Right atrium auricular region (tissue), 2 donors: Measurements from ENCODE around the gene ARHGAP27. TPM values are rescaled to one million over a fixed set of nuclear protein-coding genes. Genes with fewer than 3 reads are reported as not detected.
A peak's percentile ranks its signal among the peaks of the same experiment; 100 is the strongest.

Experiments
- DNase-seq: peaks from one replicate; pipeline ENCODE4 v3.0.0-alpha.2; 2019; ENCODE audit warnings: low spot score
- H3K27ac ChIP-seq, 2 donors: fragments of 200-600 bp; sonication (generic); 1 replicate in 1 of 2; 2 replicates in 1 of 2; pipeline ENCODE4 v1.5.1; 2016 to 2019
- H3K27me3 ChIP-seq, 2 donors: fragments of 200-600 bp; sonication (generic); one replicate each; pipeline versions ENCODE4 v1.5.1 to v1.6.0; 2017 to 2019
- H3K36me3 ChIP-seq: fragments of 200-600 bp; sonication (generic); one replicate; pipeline ENCODE4 v1.5.1; 2016
- H3K4me1 ChIP-seq, 2 donors: fragments of 200-600 bp; sonication (generic); one replicate each; pipeline versions ENCODE4 v1.5.1 to v1.6.0; 2017 to 2019
- H3K4me3 ChIP-seq, 2 donors: fragments of 200-600 bp; sonication (generic); 1 replicate in 1 of 2; 2 replicates in 1 of 2; pipeline ENCODE4 v1.5.1; 2017 to 2019; ENCODE audit warnings: mild to moderate bottlenecking in 1 of 2, moderate library complexity in 1 of 2
- H3K9me3 ChIP-seq, 2 donors: fragments of 200-600 bp; sonication (generic); one replicate each; pipeline ENCODE4 v1.5.1; 2019
- total RNA-seq, 2 donors: library from RNA; depleted of rRNA; stranded (reverse); fragments of >200 nt; gene quantifications; one replicate each; pipeline ENCODE4 v1.1.0, GENCODE V29; 2016
- TF ChIP-seq, protein P1 (sequence below), 2 donors: fragments of 200-600 bp; sonication (generic); IDR thresholded peaks; one replicate each; pipeline ENCODE4 v1.5.1; 2019; ENCODE audit warnings: antibody characterized with exemption in 2 of 2

ARHGAP27 gene
- total RNA-seq, 2 donors from 2014 or later = 18.9 to 21.9 TPM

GRCh38 chr17:45430738-45431530, 1.7 kb downstream of the ARHGAP27 start:
- H3K36me3 ChIP-seq = peaks cover 4% of the 10 kb centered on the region
- H3K9me3 ChIP-seq = no peaks in the 10 kb centered on the region
- TF ChIP-seq, protein P1, sequence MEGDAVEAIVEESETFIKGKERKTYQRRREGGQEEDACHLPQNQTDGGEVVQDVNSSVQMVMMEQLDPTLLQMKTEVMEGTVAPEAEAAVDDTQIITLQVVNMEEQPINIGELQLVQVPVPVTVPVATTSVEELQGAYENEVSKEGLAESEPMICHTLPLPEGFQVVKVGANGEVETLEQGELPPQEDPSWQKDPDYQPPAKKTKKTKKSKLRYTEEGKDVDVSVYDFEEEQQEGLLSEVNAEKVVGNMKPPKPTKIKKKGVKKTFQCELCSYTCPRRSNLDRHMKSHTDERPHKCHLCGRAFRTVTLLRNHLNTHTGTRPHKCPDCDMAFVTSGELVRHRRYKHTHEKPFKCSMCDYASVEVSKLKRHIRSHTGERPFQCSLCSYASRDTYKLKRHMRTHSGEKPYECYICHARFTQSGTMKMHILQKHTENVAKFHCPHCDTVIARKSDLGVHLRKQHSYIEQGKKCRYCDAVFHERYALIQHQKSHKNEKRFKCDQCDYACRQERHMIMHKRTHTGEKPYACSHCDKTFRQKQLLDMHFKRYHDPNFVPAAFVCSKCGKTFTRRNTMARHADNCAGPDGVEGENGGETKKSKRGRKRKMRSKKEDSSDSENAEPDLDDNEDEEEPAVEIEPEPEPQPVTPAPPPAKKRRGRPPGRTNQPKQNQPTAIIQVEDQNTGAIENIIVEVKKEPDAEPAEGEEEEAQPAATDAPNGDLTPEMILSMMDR (IDR thresholded peaks at IDR 0.05) = no peak
- H3K27ac ChIP-seq = peak overlapping the region in 1 of 2 donors; percentile 65
- no peak for DNase-seq
- H3K4me3 ChIP-seq = peak overlapping the region; percentile 44 to 61
- peaks cover 0 to 60% of the 10 kb centered on the region in 2 donors for H3K4me1 ChIP-seq
- peaks cover 9 to 11% of the 10 kb centered on the region in 2 donors for H3K27me3 ChIP-seq

DNA sequence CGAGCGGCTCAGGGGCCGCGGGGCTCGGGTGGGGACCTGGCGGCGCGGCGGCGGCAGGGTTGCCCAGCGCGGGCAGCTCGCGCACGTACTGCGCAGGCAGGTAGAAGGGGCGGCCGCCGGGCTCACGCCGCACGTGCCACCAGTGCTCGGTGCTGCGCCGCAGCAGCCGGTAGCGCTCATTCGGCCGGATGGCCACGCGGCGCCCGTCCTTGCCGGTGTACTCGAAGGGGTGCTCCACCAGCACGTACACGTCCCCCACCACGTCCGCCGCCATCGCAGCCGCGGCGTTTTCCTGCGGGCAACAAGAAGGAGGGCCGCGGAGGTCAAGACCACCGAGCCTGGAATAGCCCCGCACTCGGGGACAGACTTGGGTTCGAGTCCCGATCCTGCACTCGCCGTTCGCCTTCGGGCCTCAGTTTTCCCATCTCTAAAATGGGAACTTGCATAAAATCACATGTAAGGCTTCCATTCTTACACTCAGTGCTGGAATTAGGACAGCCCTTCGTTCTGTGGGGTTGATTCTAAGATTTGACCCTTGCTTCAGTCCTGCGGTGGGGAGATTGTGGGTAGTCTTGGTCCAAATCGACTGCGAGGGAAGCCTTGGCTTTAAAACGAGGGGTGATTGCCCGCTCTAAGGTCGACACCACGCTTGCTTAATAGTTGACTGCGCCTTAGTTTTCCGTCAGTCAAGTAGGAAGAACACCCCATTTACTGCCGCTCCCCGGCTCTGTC, 2.5 kb downstream of the ARHGAP27 start:
- Histone ChIP-seq H3K27ac (no peak overlapping the region), H3K4me3 (peak overlapping the region in 1 of 2 donors; percentile 61), H3K4me1 (peaks cover 0 to 67% of the 10 kb centered on the region in 2 donors), H3K9me3 (no peaks in the 10 kb centered on the region), H3K36me3 (no peaks in the 10 kb centered on the region), H3K27me3 (peaks cover 9 to 11% of the 10 kb centered on the region in 2 donors)
- TF ChIP-seq, protein P1 (IDR thresholded peaks at IDR 0.05) = no peak
- no peak for DNase-seq

GRCh38 chr17:45429339-45430005, 3.2 kb downstream of the ARHGAP27 start:
- Histone ChIP-seq H3K9me3 (no peaks in the 10 kb centered on the region), H3K36me3 (no peaks in the 10 kb centered on the region), H3K27me3 (peaks cover 9 to 11% of the 10 kb centered on the region in 2 donors), H3K4me3 (no peak overlapping the region), H3K27ac (no peak overlapping the region), H3K4me1 (peaks cover 0 to 69% of the 10 kb centered on the region in 2 donors)
- DNase-seq = no peak
- TF ChIP-seq, protein P1 (IDR thresholded peaks at IDR 0.05) = no peak

DNA sequence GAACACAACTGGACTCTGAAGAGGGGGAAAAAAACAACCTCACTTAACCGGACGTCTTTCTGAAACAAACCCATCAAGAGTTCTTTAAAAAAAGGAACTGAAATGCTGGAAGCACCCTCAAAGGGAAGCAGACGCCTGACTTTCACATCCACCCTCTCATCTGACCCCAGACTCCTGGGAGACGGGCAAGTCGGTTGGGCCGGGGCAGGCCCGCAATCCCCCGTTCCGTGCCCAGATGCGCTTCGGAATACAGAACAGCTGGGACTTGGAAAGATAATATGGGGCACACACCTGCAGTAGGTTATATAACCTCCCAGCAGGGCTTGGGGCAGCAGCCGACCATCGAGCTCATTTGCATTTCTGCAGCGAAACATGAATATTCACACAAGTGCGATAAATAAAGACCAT, 3.7 kb downstream of the ARHGAP27 start:
- no peaks in the 10 kb centered on the region for H3K36me3 ChIP-seq
- peaks cover 9 to 11% of the 10 kb centered on the region in 2 donors for H3K27me3 ChIP-seq
- no peak overlapping the region for H3K27ac ChIP-seq
- H3K9me3 ChIP-seq = no peaks in the 10 kb centered on the region
- no peak overlapping the region for H3K4me3 ChIP-seq
- DNase-seq = no peak
- peaks cover 0 to 74% of the 10 kb centered on the region in 2 donors for H3K4me1 ChIP-seq
- TF ChIP-seq, protein P1 (IDR thresholded peaks at IDR 0.05) = no peak

DNA sequence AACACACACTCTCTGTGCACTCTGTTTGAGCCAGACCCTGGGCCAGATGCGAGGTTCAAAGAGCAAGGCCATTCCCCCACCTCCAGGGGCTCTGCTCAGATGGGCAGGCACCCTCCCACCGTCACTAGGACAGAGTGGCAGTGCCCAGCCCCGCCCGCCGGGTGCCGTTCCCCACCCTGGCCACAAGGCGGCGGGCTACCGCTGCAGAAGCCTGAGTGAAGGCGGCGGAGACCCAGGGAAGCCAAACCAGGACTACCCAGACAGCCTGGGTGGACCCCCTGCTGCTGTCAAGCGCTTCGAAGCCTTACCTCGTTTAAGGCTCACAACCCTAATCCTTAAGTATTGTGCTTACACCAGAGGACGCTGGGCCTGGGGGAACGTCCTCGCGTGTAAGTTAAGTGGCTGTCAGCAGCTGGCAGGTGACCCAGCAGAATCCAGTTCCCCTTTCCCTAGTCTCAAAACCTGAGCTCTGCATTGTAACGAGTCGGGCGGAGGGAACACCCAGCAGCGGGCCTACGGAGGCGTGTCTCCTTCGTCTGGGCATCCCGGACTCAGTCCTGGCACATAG, 4.5 kb downstream of the ARHGAP27 start:
- H3K27me3 ChIP-seq = peaks cover 9 to 11% of the 10 kb centered on the region in 2 donors
- peak overlapping the region in 1 of 2 donors; percentile 1 for H3K4me3 ChIP-seq
- DNase-seq = peak; percentile 72
- H3K36me3 ChIP-seq = no peaks in the 10 kb centered on the region
- no peaks in the 10 kb centered on the region for H3K9me3 ChIP-seq
- H3K27ac ChIP-seq = peak overlapping the region in 1 of 2 donors; percentile 0
- TF ChIP-seq, protein P1 (IDR thresholded peaks at IDR 0.05) = peak; percentile 99
- peaks cover 0 to 71% of the 10 kb centered on the region in 2 donors for H3K4me1 ChIP-seq
